Spleen (tissue), 11 donors: Measurements from ENCODE around the gene ANXA8. TPM values are rescaled to one million over a fixed set of nuclear protein-coding genes. Genes with fewer than 3 reads are reported as not detected.
A peak's percentile ranks its signal among the peaks of the same experiment; 100 is the strongest.

Experiments used
- DNase-seq: peaks from one replicate; pipeline ENCODE4 v3.0.0-alpha.2; 2020
- H3K27ac ChIP-seq, 8 donors: fragments of 200-600 bp; sonication (generic) in 7 of 8; 1 replicate in 4 of 8; 2 replicates in 4 of 8; pipeline versions ENCODE4 v1.5.0 to v1.8.0; 2016 to 2021; ENCODE audit warnings: inconsistent platforms in 4 of 8, mild to moderate bottlenecking in 4 of 8, moderate library complexity in 1 of 8
- H3K27me3 ChIP-seq, 7 donors: fragments of 200-600 bp; sonication (generic) in 6 of 7; replicated peaks in 1 of 7; 1 replicate in 4 of 7; 2 replicates in 3 of 7; pipeline versions ENCODE4 v1.5.0 to v1.8.0; 2016 to 2021; ENCODE audit warnings: inconsistent platforms in 3 of 7, mild to moderate bottlenecking in 1 of 7
- H3K36me3 ChIP-seq, 6 donors: fragments of 200-600 bp; sonication (generic) in 5 of 6; 1 replicate in 4 of 6; 2 replicates in 2 of 6; pipeline versions ENCODE4 v1.5.0 to v1.8.0; 2016 to 2021; ENCODE audit warnings: inconsistent platforms in 2 of 6
- H3K4me1 ChIP-seq, 6 donors: fragments of 200-600 bp; sonication (generic) in 5 of 6; 1 replicate in 3 of 6; 2 replicates in 3 of 6; pipeline versions ENCODE4 v1.5.0 to v1.8.0; 2016 to 2021; ENCODE audit warnings: inconsistent platforms in 3 of 6
- H3K4me3 ChIP-seq, 8 donors: fragments of 200-600 bp; sonication (generic) in 7 of 8; 1 replicate in 4 of 8; 2 replicates in 4 of 8; pipeline versions ENCODE4 v1.5.0 to v1.8.0; 2016 to 2021; ENCODE audit warnings: inconsistent platforms in 4 of 8, mild to moderate bottlenecking in 4 of 8, moderate library complexity in 2 of 8
- H3K9me3 ChIP-seq, 8 donors: fragments of 200-600 bp; sonication (generic) in 7 of 8; 1 replicate in 4 of 8; 2 replicates in 4 of 8; pipeline versions ENCODE4 v1.5.0 to v1.8.0; 2016 to 2021; ENCODE audit warnings: inconsistent platforms in 4 of 8
- POLR2A ChIP-seq, 3 donors: fragments of 450-650 bp; IDR thresholded peaks; one replicate each; pipeline ENCODE4 v1.5.1; 2017; ENCODE audit warnings: antibody characterized with exemption in 3 of 3, mild to moderate bottlenecking in 1 of 3
- POLR2AphosphoS5 ChIP-seq, 3 donors: sonication (generic); formaldehyde crosslinking; IDR thresholded peaks; one replicate each; pipeline ENCODE4 v1.5.1; 2017; ENCODE audit warnings: antibody characterized with exemption in 3 of 3
- WGBS, 5 donors: extraction: QIAGEN DNeasy Blood & Tissue Kit in 3 of 5; methylation state at CpG; one replicate each; pipeline versions ENCODE4 v1.1.5 to v1.1.7; 2013 to 2018; 5-methylcytosine and 5-hydroxymethylcytosine counted together
- intact Hi-C: fragments of 100-400 bp; cut with DNase I; formaldehyde crosslinking; loops from one replicate; pipeline ENCODE4 v1.15.0; 2023; ENCODE audit warnings: low total_unique reads
- polyA plus RNA-seq, 3 donors: library from polyadenylated mRNA; stranded (reverse); fragments of 200-250 nt; gene quantifications; one replicate each; pipeline ENCODE4 v1.2.1, GENCODE V29; 2013
- total RNA-seq, 7 donors: library from RNA; depleted of rRNA in 3 of 7; stranded (reverse); fragments of >200 nt in 3 of 7; fragmentation: NEBNext Ultra II Directional in 4 of 7; extraction: Animal tissue kit (Norgen Biotek cat#: 25700) in 4 of 7; gene quantifications; one replicate each; pipeline versions ENCODE4 v1.1.0 to v1.2.1, GENCODE V29; 2016 to 2021
- TF ChIP-seq, protein P1 (sequence below), 11 experiments: fragments of 200-600 bp in 7 of 11; fragments of 450-650 bp in 4 of 11; sonication (generic) in 4 of 11; IDR thresholded peaks in 8 of 11; conservative IDR thresholded peaks in 3 of 11; 1 replicate in 7 of 11; 2 replicates in 4 of 11; pipeline versions ENCODE4 v1.4.0 to v1.8.0; 2016 to 2021; ENCODE audit warnings: antibody characterized with exemption in 11 of 11, inconsistent platforms in 4 of 11, mild to moderate bottlenecking in 1 of 11
- donor health status: healthy with polysubstance abuse.
- donor health status: DM: no; HTN: no; CAD: no; lungs with moderate emphysema.
- donor health status: DM: no; HTN: no; CAD: no.
- donor health status: Bipolar disorder and iron deficiency.
- donor health status: healthy.
- donor health status: DM: no; HTN: no; CAD: no.
- donor health status: DM: yes; HTN: yes; CAD: no.

ANXA8 gene
- total and polyA plus RNA-seq, 10 donors: 0.04 to 0.32 (median 0.20) TPM; not detected in 6

DNA sequence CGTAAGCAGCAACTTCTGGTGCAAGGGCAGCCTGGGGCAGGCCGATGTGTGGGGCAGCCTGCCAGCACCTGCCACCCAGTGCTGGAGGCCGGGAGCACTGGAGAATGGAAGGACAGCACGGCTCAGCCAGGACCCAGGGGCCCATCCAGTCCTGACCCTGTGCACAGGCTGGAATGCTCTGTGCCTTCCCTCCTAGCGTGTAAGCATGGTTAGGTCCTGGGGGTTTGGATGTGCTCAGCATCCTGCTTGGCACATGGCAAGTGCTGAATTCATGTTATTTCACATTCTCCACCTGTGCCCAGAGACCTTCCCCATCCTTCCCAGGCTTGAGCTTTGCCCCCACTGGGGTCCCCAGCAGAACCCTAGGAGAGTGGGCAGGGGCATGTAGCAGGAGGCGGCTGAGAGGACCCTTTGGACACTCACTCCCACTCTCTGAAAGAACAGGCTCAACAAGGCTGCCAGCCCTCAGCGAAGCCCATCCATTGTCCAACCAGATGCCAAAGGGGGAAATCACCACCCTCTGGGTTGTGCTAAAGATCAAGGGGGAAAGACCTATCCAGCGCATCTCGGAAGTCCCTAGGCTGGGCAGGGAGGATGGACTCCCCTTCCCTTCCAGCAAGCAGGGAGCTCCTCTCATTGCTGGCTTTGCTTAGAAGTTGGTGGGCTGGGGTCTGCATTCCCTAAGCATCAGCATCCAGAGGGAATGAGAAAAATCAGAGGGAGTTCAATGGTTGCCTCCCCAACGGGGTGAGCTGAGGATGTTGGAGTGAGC lies 29.7 kb downstream of the ANXA8 start:
- intact Hi-C loops: no loop called here
- Histone ChIP-seq H3K27ac (no peak overlapping the region), H3K4me3 (no peak overlapping the region), H3K4me1 (no peaks in the 10 kb centered on the region), H3K9me3 (no peaks in the 10 kb centered on the region), H3K27me3 (peaks cover 0 to 10% (median 0%) of the 10 kb centered on the region in 7 donors), H3K36me3 (no peaks in the 10 kb centered on the region)
- DNase-seq: peak; percentile 73
- WGBS, 5 donors: 64 to 84% (median 81%) methylated on average over 5 to 10 of the region's 10 CpGs
- TF ChIP-seq POLR2A (IDR thresholded peaks at IDR 0.05) (no peak), POLR2AphosphoS5 (IDR thresholded peaks at IDR 0.05) (no peak)
- TF ChIP-seq, protein P1, sequence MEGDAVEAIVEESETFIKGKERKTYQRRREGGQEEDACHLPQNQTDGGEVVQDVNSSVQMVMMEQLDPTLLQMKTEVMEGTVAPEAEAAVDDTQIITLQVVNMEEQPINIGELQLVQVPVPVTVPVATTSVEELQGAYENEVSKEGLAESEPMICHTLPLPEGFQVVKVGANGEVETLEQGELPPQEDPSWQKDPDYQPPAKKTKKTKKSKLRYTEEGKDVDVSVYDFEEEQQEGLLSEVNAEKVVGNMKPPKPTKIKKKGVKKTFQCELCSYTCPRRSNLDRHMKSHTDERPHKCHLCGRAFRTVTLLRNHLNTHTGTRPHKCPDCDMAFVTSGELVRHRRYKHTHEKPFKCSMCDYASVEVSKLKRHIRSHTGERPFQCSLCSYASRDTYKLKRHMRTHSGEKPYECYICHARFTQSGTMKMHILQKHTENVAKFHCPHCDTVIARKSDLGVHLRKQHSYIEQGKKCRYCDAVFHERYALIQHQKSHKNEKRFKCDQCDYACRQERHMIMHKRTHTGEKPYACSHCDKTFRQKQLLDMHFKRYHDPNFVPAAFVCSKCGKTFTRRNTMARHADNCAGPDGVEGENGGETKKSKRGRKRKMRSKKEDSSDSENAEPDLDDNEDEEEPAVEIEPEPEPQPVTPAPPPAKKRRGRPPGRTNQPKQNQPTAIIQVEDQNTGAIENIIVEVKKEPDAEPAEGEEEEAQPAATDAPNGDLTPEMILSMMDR (IDR thresholded peaks at IDR 0.05 in 8 of 11, conservative IDR thresholded peaks at IDR 0.05 in 3 of 11): no peak

DNA sequence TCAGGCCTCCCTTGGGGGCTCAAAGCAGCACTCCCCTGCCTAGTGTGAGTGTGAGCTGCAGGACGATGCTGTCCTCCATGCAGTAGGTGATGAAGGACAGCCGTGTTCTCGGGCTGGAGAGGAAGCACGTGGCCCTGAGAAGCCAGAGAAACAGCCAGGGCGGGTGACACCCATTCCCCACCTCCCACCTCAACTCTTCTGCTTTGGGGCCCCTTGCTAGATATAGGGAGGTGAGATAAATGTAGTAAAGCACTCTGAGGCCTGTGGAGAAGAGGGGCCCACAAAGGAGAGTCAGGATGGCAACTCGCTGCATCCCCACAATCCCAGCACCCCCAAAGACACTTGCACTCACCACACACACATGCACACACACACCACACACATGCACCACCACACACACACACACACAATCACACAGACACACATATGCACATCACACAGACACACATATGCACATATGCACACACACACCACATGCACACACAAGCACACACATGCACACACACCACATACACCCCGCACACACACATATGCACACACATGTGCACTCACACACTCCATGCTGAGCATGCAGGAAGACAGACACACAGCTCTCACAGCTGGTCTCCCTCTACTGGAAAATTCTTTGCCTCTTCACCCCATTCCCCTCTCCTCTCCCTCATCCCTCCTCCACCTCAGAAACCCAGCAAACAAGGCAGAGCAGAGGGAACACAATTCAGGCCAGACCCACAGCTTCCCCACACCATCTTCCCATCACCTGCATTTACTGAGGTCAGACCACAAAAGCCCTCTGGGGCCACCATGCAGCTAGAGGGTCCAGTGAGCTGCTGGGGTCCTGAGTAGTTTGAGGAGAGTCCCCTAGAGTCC lies 30.5 kb downstream of the ANXA8 start:
- H3K4me3 ChIP-seq: no peak overlapping the region
- DNase-seq: no peak
- TF ChIP-seq POLR2AphosphoS5 (IDR thresholded peaks at IDR 0.05): no peak
- TF ChIP-seq, protein P1 (IDR thresholded peaks at IDR 0.05 in 8 of 11, conservative IDR thresholded peaks at IDR 0.05 in 3 of 11): no peak
- TF ChIP-seq POLR2A (IDR thresholded peaks at IDR 0.05): no peak
- no peaks in the 10 kb centered on the region for H3K9me3 ChIP-seq
- no peak overlapping the region for H3K27ac ChIP-seq
- no peaks in the 10 kb centered on the region for H3K4me1 ChIP-seq
- H3K27me3 ChIP-seq: peaks cover 0 to 10% (median 0%) of the 10 kb centered on the region in 7 donors
- WGBS, 5 donors: 49 to 63% (median 52%) methylated on average over 3 to 7 of the region's 7 CpGs
- intact Hi-C loops: no loop called here
- H3K36me3 ChIP-seq: no peaks in the 10 kb centered on the region

DNA sequence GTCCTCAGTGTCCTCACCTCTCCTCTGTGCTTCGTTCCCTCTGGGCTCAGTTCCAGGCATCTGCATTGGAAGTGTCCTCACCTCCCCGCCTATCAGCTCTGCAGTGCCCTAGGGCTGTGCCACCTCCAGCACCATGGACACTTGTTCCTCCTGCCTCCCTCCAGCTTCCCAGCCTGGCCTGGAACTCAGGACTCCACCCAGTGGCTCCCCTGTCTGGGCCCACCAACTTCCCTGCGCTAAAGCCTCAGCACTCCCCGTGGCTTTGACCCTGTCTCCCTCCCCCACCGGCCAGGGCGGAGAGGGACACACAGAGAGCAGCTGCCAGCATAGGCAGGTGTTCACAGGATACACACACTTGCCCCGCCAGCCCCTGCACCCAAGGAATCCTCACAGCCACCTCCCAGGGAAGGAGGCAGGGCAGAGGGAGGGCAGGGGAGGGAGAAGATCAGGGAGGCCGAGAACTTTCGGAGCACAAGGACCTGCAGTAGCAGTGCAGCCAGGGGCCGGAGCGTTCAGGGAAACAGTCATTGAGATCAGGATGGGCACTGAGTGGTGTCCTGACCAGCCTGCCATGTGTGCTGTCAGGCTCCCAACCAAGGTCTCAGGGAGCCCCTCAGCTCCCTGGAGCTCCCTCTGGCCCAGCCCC lies 31.3 kb downstream of the ANXA8 start:
- DNase-seq: peak; percentile 58
- no peak overlapping the region for H3K27ac ChIP-seq
- intact Hi-C loops: no loop called here
- TF ChIP-seq, protein P1 (IDR thresholded peaks at IDR 0.05 in 8 of 11, conservative IDR thresholded peaks at IDR 0.05 in 3 of 11): no peak
- TF ChIP-seq POLR2AphosphoS5 (IDR thresholded peaks at IDR 0.05): no peak
- H3K27me3 ChIP-seq: peaks cover 0 to 10% (median 0%) of the 10 kb centered on the region in 7 donors
- H3K9me3 ChIP-seq: no peaks in the 10 kb centered on the region
- H3K36me3 ChIP-seq: no peaks in the 10 kb centered on the region
- H3K4me3 ChIP-seq: no peak overlapping the region
- no peaks in the 10 kb centered on the region for H3K4me1 ChIP-seq
- WGBS, 5 donors: 65 to 75% (median 72%) methylated on average over 11 of the region's 11 CpGs
